GM12878 (cell line): Measurements from ENCODE around the gene PHLPP1. TPM values are rescaled to one million over a fixed set of nuclear protein-coding genes. Genes with fewer than 3 reads are reported as not detected.

Experiments
- ATAC-seq: fragments of 200-7000 bp; cut with Tn5 transposase; 3 replicates; pipeline ENCODE4 v1.9.1; 2020; ENCODE audit warnings: mild to moderate bottlenecking, moderate library complexity
- BruUV-seq: library from RNA; stranded (reverse); fragments of 400-500 nt; replicated peaks from 2 replicates; lab custom pipeline; 2021; lab: Mats Ljungman, UMichigan
- CTCF ChIA-PET: fragments of 300-600 bp; sonication (Branson Sonifier 250); formaldehyde crosslinking; extraction: SDS; loops from one replicate; lab custom pipeline; 2021; ENCODE audit warnings: inconsistent platforms; lab: Yijun Ruan, JAX
- POLR2A ChIA-PET: fragments of 350-600 bp; formaldehyde crosslinking; extraction: SDS; loops from one replicate; lab custom pipeline; 2021; ENCODE audit warnings: inconsistent platforms; lab: Charles Lee
- RAD21 ChIA-PET: fragments of 300-600 bp; sonication (Branson Sonifier 250); formaldehyde crosslinking; loops from one replicate; lab custom pipeline; 2023; ENCODE audit warnings: antibody characterized with exemption; ENCODE audit not compliant: unreplicated experiment; lab: Charles Lee
- SMC1A ChIA-PET: fragments of 300-600 bp; sonication (Branson Sonifier 250); formaldehyde crosslinking; loops from one replicate; lab custom pipeline; 2023; ENCODE audit not compliant: unreplicated experiment, uncharacterized antibody; lab: Charles Lee
- DNase-seq: peaks from one replicate; pipeline ENCODE4 v3.0.0-alpha.2; 2011; ENCODE audit warnings: low read depth, low spot score
- FAIRE-seq: peaks from 3 replicates; lab custom pipeline; 2011; peaks lifted over from hg19 to GRCh38; lab: Jason Lieb, UNC
- H2AFZ ChIP-seq: 2 replicates; pipeline ENCODE4 v1.6.0; 2011; ENCODE audit warnings: low read depth, low read length, control low read depth; ENCODE audit not compliant: control insufficient read depth
- H3K27ac ChIP-seq: 2 replicates; pipeline ENCODE4 v1.5.1; 2011; ENCODE audit warnings: control low read depth; ENCODE audit not compliant: control insufficient read depth, insufficient read depth
- H3K27me3 ChIP-seq, 2 experiments: replicated peaks in 1 of 2; 2 replicates each; pipeline versions ENCODE4 v1.6.0 to v1.6.1; 2011; ENCODE audit warnings: low read length in 1 of 2; ENCODE audit not compliant: control insufficient read depth in 2 of 2, insufficient read depth in 2 of 2
- H3K36me3 ChIP-seq, 2 experiments: 2 replicates each; pipeline ENCODE4 v1.5.1; 2011; ENCODE audit warnings: low read length in 1 of 2; ENCODE audit not compliant: control insufficient read depth in 2 of 2, insufficient read depth in 2 of 2
- H3K4me1 ChIP-seq: 2 replicates; pipeline ENCODE4 v1.6.1; 2011; ENCODE audit warnings: mild to moderate bottlenecking, low read length, moderate library complexity, mixed read lengths; ENCODE audit not compliant: control insufficient read depth, insufficient read depth
- H3K4me2 ChIP-seq: 2 replicates; pipeline ENCODE4 v1.6.0; 2011; ENCODE audit warnings: control low read depth; ENCODE audit not compliant: control insufficient read depth, insufficient read depth
- H3K4me3 ChIP-seq: fragments of 200-600 bp; sonication (generic); 2 replicates; pipeline ENCODE4 v1.5.1; 2016
- H3K79me2 ChIP-seq: 2 replicates; pipeline ENCODE4 v1.6.0; 2011; ENCODE audit warnings: low read length; ENCODE audit not compliant: control insufficient read depth, insufficient read depth
- H3K9ac ChIP-seq: 2 replicates; pipeline ENCODE4 v1.8.0; 2011; ENCODE audit warnings: low read length, control low read depth, mixed read lengths; ENCODE audit not compliant: control insufficient read depth, insufficient read depth
- H3K9me3 ChIP-seq: replicated peaks from 3 replicates; pipeline ENCODE4 v1.5.1; 2011; ENCODE audit warnings: mild to moderate bottlenecking, low read length; ENCODE audit not compliant: control insufficient read depth, insufficient read depth
- H4K20me1 ChIP-seq: 2 replicates; pipeline ENCODE4 v1.6.0; 2011; ENCODE audit not compliant: control insufficient read depth, insufficient read depth
- CREB1 ChIP-seq: IDR thresholded peaks from 2 replicates; pipeline ENCODE4 v1.6.1; 2012; ENCODE audit warnings: low read depth, mild to moderate bottlenecking, inconsistent platforms
- E2F8 ChIP-seq: fragments of 450-650 bp; IDR thresholded peaks from 2 replicates; pipeline ENCODE4 v1.6.1; 2018; ENCODE audit warnings: mild to moderate bottlenecking, low read depth, moderate library complexity; ENCODE audit not compliant: partially characterized antibody
- EZH2 ChIP-seq: IDR thresholded peaks from 2 replicates; pipeline ENCODE4 v1.6.1; 2012; ENCODE audit warnings: low read depth, mild to moderate bottlenecking, control low read depth, inconsistent platforms, low read length, borderline replicate concordance; ENCODE audit not compliant: control insufficient read depth
- MYC ChIP-seq: IDR thresholded peaks from 2 replicates; pipeline ENCODE4 v1.6.1; 2011; ENCODE audit warnings: mild to moderate bottlenecking, low read length, moderate library complexity, inconsistent platforms; ENCODE audit not compliant: insufficient read depth, insufficient replicate concordance, insufficient read length, severe bottlenecking
- PAX5 ChIP-seq: IDR thresholded peaks from 2 replicates; pipeline ENCODE4 v1.6.1; 2011; ENCODE audit warnings: low read depth, low read length, borderline replicate concordance
- TAF1 ChIP-seq: IDR thresholded peaks from 2 replicates; pipeline ENCODE4 v1.6.1; 2011; ENCODE audit warnings: mild to moderate bottlenecking, low read depth, low read length, borderline replicate concordance
- WGBS: methylation state at CpG from one replicate; pipeline ENCODE4 v1.1.6; 2016; ENCODE audit warnings: low lambda C conversion rate; ENCODE audit not compliant: insufficient replicate concordance, insufficient coverage; ENCODE audit errors: missing lambda C conversion rate; 5-methylcytosine and 5-hydroxymethylcytosine counted together
- in situ Hi-C: fragments of 300-500 bp; cut with MboI; formaldehyde crosslinking; loops from 9 replicates; pipeline ENCODE4 v1.14.3; 2018; ENCODE audit warnings: mixed read lengths
- intact Hi-C: fragments of 100-400 bp; cut with micrococcal nuclease; formaldehyde crosslinking; loops from one replicate; pipeline ENCODE4 v1.14.2; 2022; ENCODE audit not compliant: unreplicated experiment
- polyA plus RNA-seq, 11 experiments: library from polyadenylated mRNA; depleted of rRNA in 4 of 11; unstranded in 6 of 11; stranded (reverse) in 5 of 11; fragments of >200 nt; fragmentation: Nextera tagmentation in 4 of 11; fragmentation: Illumina TruSeq in 1 of 11; extraction: Ambion mirVana in 4 of 11; extraction: Trizol in 1 of 11; gene quantifications; 1 replicate in 1 of 11; 2 replicates in 10 of 11; pipeline versions ENCODE4 v1.2.1 to v1.2.3, GENCODE V29; 2011 to 2016; ENCODE audit warnings: inconsistent platforms in 2 of 11, missing spikeins in 2 of 11, low read depth in 1 of 11
- total RNA-seq, 4 experiments: library from RNA; depleted of rRNA in 3 of 4; stranded (reverse); fragments of >200 nt in 3 of 4; fragmentation: Illumina TruSeq in 1 of 4; extraction: Trizol in 1 of 4; gene quantifications; 2 replicates each; pipeline versions ENCODE4 v1.2.1 to v1.2.3, GENCODE V29; 2013 to 2021
- TF ChIP-seq, protein P1 (sequence below): IDR thresholded peaks from 2 replicates; pipeline ENCODE4 v1.6.1; 2012; ENCODE audit warnings: low read depth, low read length, improper control_type of control experiment

Gene PHLPP1
- total and polyA plus RNA-seq, 10 of the 15 experiments (the other 5 are each of a cell fraction or from before 2014, with no cell fraction given): 0.42 to 7.0 (median 1.9) TPM

- intact Hi-C loops: no loop called here
- Histone ChIP-seq H2AFZ (no peak overlapping the region), H3K9ac (no peak overlapping the region), H3K4me3 (no peak overlapping the region), H3K27ac (no peak overlapping the region), H3K36me3 (peaks cover 0 to 1% of the 10 kb centered on the region in 2 experiments; a peak in 1 of 4 replicates), H3K4me1 (no peaks in the 10 kb centered on the region), H3K79me2 (no peaks in the 10 kb centered on the region), H4K20me1 (no peaks in the 10 kb centered on the region), H3K9me3 (no peaks in the 10 kb centered on the region), H3K27me3 (no peaks in the 10 kb centered on the region), H3K4me2 (no peak overlapping the region)
- ChIA-PET CTCF (interaction anchor here (0.7 to 1.5 kb wide), 3 partner anchors 26 to 309 kb away, joined by 3 to 4 read pairs (median 3); no protein-coding TSS in a partner anchor), SMC1A (interaction anchor here (0.9 to 1.9 kb wide), 2 partner anchors 11 kb away, joined by 3 to 5 read pairs; no protein-coding TSS in a partner anchor), POLR2A (no interaction called here), RAD21 (no interaction called here)
- ATAC-seq (no peak), DNase-seq (no peak), FAIRE-seq (no peak)
- in situ Hi-C loops: no loop called here
- TF ChIP-seq, protein P1, sequence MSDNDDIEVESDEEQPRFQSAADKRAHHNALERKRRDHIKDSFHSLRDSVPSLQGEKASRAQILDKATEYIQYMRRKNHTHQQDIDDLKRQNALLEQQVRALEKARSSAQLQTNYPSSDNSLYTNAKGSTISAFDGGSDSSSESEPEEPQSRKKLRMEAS: no peak
- TF ChIP-seq E2F8: no peak
- TF ChIP-seq MYC: no peak
- no peak for TF ChIP-seq CREB1
- no peak for TF ChIP-seq TAF1
- TF ChIP-seq PAX5: no peak
- TF ChIP-seq EZH2: no peak
- no TSS peak for BruUV-seq
- 88% methylated on average over 6 of the region's 6 CpGs for WGBS
Measured at GRCh38 chr18:62894681-62895390, 179.5 kb downstream of the PHLPP1 start.
